HG03439 (cell line): Measurements from ENCODE around the gene MIX23.

Source experiments
- ATAC-seq: cut with Tn5 transposase; IDR thresholded peaks from one replicate; pipeline ENCODE4 v1.9.1; 2021; ENCODE audit warnings: mild to moderate bottlenecking, moderate library complexity; ENCODE audit not compliant: unreplicated experiment

Gene MIX23

GRCh38 chr3:122382888-122383666 is at the start of gene MIX23:
Gene MIX23, minus strand, starts transcription at chr3:122383231. Its CDS starts 7 bp downstream, at chr3:122383224.
- ATAC-seq = peak; percentile 40

DNA sequence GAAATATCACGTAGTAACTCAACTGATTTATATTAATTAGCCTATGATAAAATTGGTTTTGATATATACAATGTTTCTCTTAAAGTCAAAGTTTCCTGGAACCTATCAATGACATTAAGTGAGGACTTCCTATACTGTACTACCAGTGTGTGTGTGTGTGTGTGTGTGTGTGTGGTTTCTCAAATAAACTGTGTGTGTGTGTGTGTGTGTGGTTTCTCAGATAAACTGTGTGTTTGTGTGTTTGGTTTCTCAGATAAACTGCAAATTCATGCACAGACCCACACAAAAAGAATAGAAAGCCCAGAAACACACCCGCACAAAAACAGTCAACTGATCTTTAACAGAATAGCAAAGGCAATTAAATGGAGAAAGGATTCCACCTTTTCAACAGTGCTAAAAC is 47.3 kb upstream of the MIX23 start:
- no peak for ATAC-seq

DNA sequence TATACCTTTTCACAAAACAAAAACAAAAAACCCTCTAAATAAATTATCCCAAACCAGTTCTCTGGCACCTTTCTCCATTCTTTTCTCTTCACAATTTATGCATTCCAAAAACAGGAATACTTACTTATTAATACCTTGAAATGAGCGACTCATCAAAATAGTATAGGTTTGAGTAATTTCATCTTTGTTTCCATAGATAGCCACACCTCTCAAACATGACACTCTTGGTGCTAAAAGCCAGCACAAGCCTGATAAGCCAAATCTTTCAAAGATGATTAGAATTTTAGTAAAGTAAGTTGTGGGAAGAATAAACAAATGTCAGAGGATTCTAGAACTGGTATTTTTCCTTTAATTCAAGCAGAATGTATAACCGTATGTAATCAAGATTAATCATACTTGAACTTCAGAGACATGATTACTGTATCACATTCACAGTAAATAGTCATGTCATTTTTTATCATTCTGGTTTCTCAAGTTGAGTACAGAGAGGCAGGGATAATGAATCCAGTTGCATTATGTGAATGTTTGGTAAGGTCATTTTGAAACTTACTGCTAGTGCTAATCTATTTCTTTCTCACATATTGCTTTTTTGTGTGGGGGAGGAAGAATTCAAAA is 44.9 kb upstream of the MIX23 start:
- ATAC-seq = no peak

GRCh38 chr3:122421836-122422235 is 38.8 kb upstream of the MIX23 start:
- ATAC-seq = no peak

GRCh38 chr3:122421101-122421500 is 38.1 kb upstream of the MIX23 start:
- ATAC-seq = no peak

- no peak for ATAC-seq
Measured at GRCh38 chr3:122416966-122417365, 33.9 kb upstream of the MIX23 start.

- ATAC-seq = peak; percentile 84
Measured at GRCh38 chr3:122415762-122416654, 33.0 kb upstream of the MIX23 start, which contains the start of gene WDR5B. Gene WDR5B, minus strand, starts transcription at chr3:122416062. Its CDS starts 534 bp downstream, at chr3:122415528.

DNA sequence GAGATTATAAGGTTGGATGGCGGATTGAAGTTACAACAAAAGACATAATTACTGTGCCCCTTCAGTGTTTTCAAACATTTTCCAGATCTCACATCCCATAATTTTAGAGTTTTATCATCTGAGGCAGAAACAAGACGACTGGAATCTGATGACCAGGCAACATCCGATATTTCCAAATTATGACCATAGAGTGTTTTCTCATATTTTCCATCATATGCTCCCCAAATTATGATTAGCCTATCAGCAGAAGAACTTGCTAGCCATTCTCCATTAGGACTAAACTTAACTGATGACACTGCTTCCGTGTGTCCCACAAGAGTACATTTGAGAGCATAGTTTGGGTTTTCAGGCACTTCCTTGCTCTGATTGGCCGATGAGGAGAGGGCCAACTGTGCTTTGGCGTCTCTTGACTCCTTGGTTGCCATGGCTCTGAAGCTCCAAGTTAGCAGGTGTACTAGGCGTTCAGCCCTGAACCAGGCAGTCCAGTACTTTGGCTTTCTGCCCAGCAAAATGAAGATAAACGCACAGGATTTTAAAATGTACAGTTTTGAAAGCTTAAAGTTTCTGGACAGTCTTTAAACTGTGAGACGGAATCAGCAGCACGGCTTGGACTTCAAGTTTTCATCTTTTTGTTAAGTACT is 32.2 kb upstream of the MIX23 start:
- no peak for ATAC-seq

DNA sequence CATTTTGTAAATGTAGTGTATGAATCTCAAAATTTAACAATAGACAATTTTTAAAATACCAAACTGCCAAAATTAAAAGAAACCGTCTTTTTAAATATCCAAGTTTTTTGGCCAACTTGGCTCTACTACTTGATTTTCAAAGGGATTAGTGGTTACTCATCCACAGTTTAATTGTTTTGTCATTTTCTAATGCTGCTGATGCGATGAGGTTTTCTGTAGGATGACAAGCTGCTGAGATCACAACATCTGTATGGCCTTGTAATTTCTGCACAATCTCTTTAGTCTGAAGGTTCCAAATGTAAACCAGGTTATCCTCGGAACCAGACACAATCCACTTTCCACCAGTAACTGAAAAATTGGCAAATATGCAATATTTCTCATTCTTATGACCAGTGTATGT is 31.4 kb upstream of the MIX23 start:
- ATAC-seq = no peak

- ATAC-seq = no peak
Measured at GRCh38 chr3:122410639-122411038, 27.6 kb upstream of the MIX23 start.

DNA sequence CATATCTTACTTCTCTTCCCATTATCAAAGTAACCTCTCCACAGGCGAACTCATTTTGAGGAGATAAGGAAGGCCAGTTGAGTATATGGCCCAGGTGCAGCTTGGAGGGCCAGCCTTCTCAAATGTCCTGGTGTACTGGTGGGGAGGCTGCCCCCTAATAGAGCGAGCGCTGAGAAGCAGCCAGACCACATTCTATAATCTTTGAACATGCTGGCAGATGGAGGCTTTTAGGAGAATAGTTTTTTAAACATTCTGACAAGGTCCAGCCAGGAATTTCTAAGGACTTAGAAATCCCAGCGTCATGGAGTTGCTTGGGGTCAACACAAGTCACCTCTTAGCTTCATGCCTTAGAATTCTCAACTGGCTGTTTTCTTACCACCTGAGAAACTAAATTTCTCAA is 27.1 kb upstream of the MIX23 start:
- ATAC-seq = no peak

DNA sequence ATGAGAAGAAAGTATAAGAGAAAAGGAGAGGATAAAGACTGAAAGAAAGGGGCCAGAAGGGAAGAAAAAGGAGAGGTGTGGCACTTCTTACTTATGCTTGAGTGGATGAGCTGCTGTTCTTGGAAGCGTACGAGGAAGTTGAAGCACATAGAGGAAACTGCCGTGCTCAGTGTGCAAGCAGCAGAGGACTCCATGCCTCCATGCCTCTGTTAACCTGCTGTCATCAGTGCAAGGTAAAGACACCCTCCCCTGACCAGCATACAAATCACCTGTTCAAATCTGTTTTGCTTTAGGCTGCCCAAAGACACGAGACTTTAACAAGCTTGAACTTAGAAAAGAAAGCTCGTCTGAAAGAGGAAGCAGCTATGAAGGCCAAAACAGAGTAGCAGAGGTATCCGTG is 26.4 kb upstream of the MIX23 start:
- ATAC-seq = no peak

DNA sequence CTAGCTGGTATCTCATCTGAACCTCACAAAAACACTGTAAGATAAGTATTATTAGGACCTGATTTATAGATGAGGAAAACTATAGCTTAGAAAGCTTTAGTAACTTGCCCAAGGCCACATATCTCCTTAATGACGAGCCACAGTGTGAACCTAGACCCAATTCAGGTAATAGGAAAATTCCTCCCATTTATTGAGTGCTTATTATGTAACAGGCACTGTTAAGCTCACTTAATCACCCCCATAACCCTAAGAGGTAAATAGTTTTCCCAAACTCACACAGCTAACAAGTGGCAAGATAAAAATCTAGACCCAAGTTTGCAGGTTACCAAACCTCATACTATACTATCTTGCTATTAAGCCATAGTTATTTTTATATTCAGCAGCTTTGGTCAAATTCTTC is 24.9 kb upstream of the MIX23 start:
- no peak for ATAC-seq

DNA sequence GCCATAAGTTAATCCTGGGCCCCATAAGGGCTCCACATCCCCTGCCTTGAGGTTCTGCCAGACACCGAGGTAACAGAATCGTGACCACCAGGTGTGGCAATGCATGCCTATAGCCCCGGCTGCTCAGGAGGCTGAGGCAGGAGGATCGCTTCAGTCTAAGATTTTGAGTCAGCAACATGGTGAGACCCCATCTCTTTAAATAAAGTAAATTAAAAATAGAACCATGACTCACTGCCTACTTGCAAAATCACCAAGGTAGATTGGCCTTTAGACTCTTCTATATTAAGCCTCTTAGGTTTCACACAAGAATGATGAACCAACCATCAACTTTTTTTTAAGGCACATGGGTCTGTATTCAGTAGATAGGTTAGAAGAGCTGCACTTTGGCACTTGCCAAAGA is 23.2 kb upstream of the MIX23 start:
- ATAC-seq = no peak

- no peak for ATAC-seq
Measured at GRCh38 chr3:122405015-122405414, 22.0 kb upstream of the MIX23 start.

DNA sequence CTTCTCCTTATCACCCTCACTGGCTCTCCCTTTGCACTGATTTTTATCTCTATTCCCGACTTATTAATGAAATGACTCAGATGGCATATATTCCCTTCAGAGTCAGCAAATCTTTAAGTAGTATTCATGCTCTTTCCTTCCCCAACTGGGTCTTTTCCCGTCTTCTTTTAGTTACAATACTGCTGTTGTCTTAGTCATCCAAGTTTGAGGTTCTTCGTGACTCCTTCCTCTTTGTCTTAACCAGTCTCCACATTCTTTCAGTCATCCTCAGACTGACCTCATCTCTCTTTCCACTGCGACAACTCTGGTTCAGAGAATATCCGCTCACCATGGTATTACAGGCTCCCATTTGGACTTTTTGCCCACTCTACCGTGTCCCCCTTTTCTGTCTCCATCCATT is 20.5 kb upstream of the MIX23 start:
- no peak for ATAC-seq

DNA sequence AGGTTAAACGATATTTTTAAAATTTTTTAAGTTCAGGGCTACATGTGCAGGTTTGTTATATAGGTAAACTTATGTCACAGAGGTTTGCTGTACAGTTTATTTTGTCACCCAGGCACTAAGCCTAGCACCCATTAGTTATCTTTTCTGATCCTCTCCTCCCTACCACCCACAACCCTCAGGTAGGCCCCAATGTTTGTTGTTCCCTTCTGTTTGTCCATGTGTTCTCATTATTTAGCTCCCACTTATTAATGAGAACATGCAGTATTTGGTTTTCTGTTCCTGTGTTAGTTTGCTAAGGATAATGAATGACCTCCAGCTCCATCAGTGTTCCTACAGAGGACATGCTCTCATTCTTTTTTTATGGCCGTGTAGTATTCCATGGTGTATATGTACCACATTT is 15.9 kb upstream of the MIX23 start:
- no peak for ATAC-seq

- ATAC-seq = no peak
Measured at GRCh38 chr3:122397201-122397600, 14.2 kb upstream of the MIX23 start.

- ATAC-seq = no peak
Measured at GRCh38 chr3:122396511-122396910, 13.5 kb upstream of the MIX23 start.

GRCh38 chr3:122395582-122395981 is 12.6 kb upstream of the MIX23 start:
- no peak for ATAC-seq

DNA sequence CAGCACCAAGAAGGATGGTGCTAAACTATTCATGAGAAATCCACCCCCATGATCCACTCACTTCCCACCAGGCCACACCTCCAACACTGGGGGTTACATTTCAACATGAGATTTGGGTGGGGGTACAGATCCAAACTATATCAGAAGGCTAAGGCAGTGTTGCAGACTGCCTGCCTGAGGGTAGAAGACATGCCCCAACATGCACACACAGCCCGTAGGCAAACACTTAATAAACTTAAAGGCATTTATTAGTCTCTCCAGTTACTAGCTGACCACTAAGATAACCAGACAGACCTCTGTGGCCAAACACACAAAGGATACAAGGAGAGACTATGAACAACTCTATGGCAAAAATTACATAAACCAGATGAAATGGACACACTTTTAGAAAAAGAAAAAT is 11.1 kb upstream of the MIX23 start:
- no peak for ATAC-seq
